Measurements from ENCODE around the gene NLRP6. TPM values are rescaled to one million over a fixed set of nuclear protein-coding genes. Genes with fewer than 3 reads are reported as not detected.
"Not testable (repeated sequence)": the region's sequence is repeated elsewhere in the genome, so short reads cannot be mapped to it uniquely, and the experiment has no call there.

NLRP6 gene
- polyA plus RNA-seq, 3 donors, result 0.40 to 0.86 (median 0.47) TPM

DNA sequence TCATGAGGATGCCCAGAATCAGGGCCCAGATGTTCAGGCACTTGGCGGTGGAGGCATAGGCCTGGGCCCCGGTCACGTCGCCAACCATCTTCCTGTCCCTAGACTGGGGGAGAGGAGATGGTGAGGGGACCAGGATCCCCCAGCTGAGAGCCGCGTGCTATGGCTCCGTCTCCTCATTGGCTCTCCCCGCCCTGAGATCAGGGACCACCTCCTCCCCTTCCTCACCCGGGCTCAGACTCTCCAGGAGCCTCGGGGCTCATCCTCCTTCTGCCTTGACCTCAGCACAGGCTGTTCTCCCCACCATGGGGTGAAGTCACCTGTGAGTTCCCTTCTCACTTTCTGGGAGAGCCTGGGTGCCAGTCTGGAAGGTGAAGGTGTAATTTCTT, 41.7 kb downstream of the NLRP6 start:
- not testable (repeated sequence) for DNase-seq

GRCh38 chr11:324156-324555, 45.9 kb downstream of the NLRP6 start:
- no peak for DNase-seq

DNA sequence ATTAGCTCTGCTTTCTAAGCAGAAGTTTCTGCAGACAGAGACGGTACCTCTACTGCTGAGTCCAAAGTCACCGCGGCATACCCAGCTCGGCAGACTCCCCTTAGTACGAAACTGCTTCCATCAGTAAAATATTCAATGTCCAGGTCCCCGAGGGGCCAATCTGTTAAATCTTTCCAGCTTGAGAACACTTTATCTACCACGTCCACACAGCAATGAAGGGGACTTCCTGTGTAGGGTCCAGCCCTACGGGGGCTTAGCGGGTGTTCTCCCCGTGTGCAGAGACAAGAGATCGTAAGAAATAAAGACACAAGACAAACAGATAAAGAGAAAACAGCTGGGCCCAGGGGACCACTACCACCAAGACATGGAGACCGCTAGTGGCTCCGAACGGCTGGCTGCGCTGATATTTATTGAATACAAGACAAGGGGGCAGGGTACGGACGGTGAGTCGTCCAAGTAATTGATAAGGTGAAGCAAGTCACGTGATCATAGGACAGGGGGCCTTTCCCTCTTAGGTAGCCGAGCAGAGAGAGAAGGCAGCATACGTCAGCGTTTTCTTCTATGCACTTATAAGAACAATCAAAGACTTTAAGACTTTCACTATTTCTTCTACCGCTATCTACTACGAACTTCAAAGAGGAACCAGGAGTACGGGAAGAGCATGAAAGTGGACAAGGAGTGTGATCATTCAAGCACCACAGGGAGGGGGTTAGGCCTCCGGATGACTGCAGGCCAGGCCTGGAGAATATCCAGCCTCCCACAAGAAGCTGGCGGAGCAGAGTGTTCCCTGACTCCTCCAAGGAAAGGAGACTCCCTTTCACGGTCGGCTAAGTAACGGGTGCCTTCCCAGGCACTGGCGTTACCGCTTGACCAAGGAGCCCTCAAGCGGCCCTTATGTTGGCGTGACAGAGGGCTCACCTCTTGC, 46.6 kb downstream of the NLRP6 start:
- DNase-seq, result not testable (repeated sequence)

- DNase-seq, result no peak
Observed at GRCh38 chr11:325796-326591, 47.8 kb downstream of the NLRP6 start.

- no peak for DNase-seq
Observed at GRCh38 chr11:326592-326841, 48.3 kb downstream of the NLRP6 start.

GRCh38 chr11:326842-327580, 48.8 kb downstream of the NLRP6 start:
- no peak for DNase-seq

- DNase-seq, result no peak
Observed at GRCh38 chr11:327581-327923, 49.3 kb downstream of the NLRP6 start.

- DNase-seq, result no peak
Observed at GRCh38 chr11:328012-328411, 49.8 kb downstream of the NLRP6 start.

DNA sequence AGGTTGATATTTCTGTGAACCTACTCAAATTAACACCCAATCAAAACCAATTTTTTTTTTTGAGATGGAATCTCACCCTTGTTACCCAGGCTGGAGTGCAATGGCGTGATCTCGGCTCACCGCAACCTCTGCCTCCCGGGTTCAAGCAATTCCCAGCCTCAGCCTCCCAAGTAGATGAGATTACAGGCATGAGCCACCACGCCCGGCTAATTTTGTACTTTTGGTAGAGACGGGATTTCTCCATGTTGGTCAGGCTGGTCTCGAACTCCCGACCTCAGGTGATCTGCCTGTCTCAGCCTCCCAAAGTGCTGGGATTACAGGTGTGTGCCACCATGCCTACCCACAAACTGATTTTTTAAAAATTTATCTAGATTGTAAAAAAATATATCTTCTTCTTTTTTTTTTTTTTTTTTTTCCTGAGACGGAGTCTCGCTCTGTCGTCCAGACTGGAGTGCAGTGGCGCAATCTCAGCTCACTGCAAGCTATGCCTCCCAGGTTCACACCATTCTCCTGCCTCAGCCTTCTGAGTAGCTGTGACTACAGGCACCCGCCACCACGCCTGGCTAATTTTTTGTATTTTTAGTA, 50.4 kb downstream of the NLRP6 start:
- DNase-seq, result not testable (repeated sequence)

DNA sequence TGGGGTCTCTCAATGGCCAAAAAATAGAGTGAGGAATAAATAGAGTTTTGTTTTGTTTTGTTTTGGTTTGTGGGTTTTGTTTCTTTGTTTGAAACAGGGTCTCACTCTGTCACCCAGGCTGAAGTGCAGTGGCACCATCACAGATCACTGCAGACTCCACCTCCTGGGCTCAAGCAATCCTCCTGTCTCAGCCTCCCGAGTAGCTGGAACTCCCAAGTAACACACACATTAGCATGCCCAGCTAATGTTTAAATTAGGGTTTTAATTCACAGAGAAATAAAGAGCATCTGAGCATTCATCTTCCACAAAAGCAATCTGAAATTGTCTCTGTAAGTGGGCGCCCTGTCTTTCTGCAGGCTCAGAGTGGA, 51.7 kb downstream of the NLRP6 start:
- no peak for DNase-seq

DNA sequence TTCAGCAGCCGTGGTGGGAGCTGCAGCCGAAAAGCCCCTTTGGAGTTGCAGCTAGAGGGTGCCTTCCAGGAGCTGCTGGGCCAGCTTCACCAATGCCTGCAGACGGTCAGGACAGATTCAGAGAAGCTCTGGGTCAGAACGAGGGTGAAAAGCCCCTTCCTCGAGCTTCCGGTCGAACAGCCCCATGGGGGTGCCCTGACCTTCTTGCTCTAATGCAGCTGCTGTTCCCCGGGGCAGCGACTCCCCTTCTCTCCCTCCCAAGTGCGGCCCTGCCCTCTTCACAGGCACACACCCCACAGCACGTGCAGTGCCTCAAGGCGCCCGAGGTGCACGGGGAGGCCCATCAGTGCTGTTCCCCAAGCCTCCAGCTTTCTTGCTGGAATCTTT, 52.1 kb downstream of the NLRP6 start:
- no peak for DNase-seq

DNA sequence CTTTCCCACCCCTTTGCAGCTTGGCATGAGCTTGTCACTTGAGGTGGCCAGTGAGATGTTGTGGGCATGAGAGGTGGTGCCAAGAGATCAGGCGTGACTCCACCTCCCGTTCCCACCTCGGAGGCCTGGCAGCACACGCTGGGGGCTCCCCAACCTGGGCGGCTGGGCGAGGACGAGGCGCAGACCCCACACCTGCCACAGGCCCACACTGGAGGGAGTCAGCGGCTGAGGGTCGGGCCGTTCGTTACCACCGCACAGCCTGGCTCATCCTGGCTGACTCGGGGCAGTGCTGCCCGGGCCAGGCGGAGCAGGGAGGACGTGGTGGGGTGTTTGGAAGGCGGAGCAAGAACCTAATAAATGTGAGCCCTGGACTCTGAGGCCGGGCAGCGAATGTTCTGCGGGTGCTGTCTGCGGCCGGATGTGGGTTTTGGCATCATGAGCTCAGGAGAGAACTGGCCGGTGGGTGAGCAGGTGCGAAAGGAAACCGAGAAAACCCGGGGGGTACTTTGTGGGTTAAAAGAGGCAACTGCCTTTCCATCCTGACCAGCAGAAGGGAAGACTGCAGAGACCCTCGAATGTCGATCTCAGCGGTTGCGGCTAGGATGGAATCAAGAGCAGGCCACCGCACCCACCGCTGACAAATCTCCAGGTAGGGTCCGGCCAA, 52.6 kb downstream of the NLRP6 start:
- DNase-seq, result no peak

DNA sequence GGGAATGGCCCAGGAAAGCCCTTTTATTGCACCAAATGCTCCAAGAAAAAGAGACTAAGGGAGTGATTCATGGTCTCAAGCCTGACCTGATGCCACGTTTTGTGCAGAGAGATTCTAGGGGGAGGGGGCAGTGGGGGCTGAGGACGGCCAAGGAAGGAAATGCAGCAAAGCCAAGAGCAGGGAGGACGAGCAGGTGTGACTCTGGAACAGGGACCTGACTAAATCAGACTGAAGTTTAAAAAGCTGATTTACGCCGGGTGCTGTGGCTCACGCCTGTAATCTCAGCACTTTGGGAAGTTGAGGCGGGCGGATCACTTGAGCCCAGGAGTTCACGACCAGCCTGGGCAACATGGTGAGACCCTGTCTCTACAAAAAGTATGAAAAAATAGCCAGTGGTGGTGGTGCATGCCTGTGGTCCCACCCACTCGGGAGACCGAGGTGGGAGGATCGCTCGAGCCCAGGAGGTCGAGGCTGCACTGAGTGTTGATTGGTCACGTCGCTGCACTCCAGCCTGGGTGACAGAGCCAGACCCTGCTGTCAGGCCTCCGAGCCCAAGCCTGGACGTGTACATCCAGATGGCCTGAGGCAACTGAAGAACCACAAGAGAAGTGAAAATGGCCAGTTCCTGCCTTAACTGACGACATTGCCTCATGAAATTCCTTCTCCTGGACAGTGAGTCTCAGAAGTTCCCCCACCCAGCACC, 53.3 kb downstream of the NLRP6 start:
- no peak for DNase-seq

DNA sequence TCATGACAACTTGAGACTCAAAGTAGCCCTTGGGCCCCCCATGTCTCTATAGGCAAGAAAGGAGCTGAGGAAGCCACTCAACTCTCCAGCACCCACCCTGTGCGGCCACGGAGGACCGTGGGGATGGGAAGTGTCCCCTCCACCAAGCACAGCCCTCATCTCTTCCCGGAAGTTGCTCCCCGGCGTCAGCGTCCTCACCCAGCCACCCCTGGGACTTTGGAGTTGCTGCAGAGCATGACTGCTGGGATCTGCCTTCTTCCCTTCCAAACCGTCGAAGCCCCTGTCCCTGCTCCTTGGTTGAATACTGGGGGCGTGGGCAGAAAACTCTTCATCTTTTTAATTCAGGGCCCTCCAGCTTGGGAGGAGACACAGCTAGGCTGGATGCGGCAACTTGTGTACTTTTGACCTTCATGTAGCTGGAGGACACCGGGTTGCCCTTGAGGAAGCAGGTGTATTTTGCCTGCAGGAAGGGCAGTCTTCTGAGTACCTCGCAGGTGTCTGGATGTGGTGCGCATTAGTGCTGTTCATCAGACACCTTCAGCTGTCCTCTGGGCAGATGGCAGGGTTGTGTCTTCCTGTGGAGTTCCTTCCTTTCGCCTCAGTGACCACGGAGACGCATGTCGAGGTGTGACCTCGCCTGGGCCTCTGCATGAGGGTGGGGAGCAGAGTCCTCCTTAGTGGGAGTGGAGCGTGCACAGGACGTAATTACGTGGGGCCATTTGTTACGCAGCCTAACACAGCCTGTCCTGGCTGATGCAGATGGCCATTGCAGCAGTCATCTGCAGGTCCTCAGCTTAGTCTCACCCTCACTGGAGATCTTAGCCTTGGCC, 54.7 kb downstream of the NLRP6 start:
- DNase-seq, result no peak

- not testable (repeated sequence) for DNase-seq
Observed at GRCh38 chr11:333616-334263, 55.5 kb downstream of the NLRP6 start.

DNA sequence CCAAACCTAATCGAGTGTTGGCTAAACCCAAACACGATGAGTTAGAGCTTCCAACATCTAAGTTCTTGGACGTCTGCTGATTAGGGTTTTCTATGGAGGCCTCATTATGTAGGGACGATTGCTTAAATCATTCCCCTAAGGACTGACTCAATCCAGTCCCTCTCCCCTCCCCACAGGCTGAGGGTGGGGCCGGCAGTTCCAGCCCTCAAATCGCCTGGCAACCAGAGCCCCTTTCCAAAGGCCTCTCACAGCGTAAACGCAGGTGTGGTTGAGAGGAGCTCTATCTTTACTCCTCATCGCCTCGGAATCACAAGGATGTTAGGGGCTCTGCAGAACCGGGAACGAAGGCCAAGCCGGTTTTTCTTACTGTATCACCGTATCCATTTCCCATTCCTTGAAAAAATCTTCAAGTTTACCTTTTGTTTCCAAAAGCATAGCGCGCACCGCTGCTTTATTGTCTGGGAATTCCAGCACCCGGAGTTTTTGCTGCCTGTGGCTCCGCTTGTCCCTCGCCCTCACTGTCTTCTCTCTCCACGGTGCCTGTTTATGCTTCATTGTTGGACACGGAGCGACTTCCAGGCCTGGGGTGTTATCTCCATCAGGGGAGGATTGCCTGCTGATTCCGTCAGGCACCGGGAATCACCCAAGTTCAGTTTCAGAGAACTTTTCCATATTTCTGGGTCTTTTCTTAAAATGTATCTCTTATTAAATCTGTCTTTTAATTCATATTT, 56.2 kb downstream of the NLRP6 start:
- DNase-seq, result no peak

Measured in renal pelvis (tissue), 4 donors.